ENCODE results near the gene ALPI. TPM values are rescaled to one million over a fixed set of nuclear protein-coding genes. Genes with fewer than 3 reads are reported as not detected.

Gene ALPI
- total and polyA plus RNA-seq, 2 donors (not counting 3 experiments of a cell fraction or from before 2014, with no cell fraction given) = not detected

GRCh38 chr2:232501331-232501771, 45.4 kb downstream of the ALPI start:
- Histone ChIP-seq H3K36me3 (ENCODE audit: control insufficient read depth in 2 of 2, extremely low read depth in 1 of 2, insufficient read depth in 2 of 2, low read length in 2 of 2) (no peaks in the 10 kb centered on the region), H3K9me3 (replicated peaks; ENCODE audit: control insufficient read depth, insufficient read depth, low read length) (no peaks in the 10 kb centered on the region), H3K4me1 (ENCODE audit: control insufficient read depth, extremely low read depth, insufficient read depth, low read length) (no peaks in the 10 kb centered on the region), H3K4me2 (ENCODE audit: insufficient read depth, low read length) (no peak overlapping the region), H3K4me3 (replicated peaks in 1 of 3; ENCODE audit: insufficient read depth in 1 of 3, low read depth in 1 of 3, low read length in 3 of 3) (no peak overlapping the region), H4K20me1 (replicated peaks; ENCODE audit: control insufficient read depth, extremely low read depth, insufficient read depth, low read length) (no peaks in the 10 kb centered on the region), H3K9ac (replicated peaks; ENCODE audit: extremely low read depth, insufficient read depth, low read length) (no peak overlapping the region), H3K27ac (ENCODE audit: insufficient read depth, low read depth, low read length) (no peak overlapping the region), H3K9me1 (replicated peaks; ENCODE audit: control insufficient read depth, extremely low read depth, insufficient read depth, low read length) (no peaks in the 10 kb centered on the region), H3K79me2 (ENCODE audit: control insufficient read depth, insufficient read depth, low read length) (no peaks in the 10 kb centered on the region), H2AFZ (ENCODE audit: low read depth, low read length) (no peak overlapping the region), H3K27me3 (ENCODE audit: control insufficient read depth in 2 of 2, insufficient read depth in 2 of 2, low read length in 2 of 2) (peaks cover 32 to 33% of the 10 kb centered on the region in 2 experiments)
- no TSS peak for BruUV-seq (replicated peaks)
- ChIA-PET CTCF (interaction anchor here (1.1 kb wide), 1 partner anchor 601 kb away, joined by 4 read pairs; no protein-coding TSS in a partner anchor), POLR2A (no interaction called here)
- dilution Hi-C loops (cut with MboI; ENCODE audit: extremely low pct_ligation_motif_present, low sequenced_read_pairs) = no loop called here
- intact Hi-C loops (cut with micrococcal nuclease) = no loop called here
- DNase-seq (ENCODE audit: low read depth, low spot score) (no peak), FAIRE-seq (no peak)
- TF ChIP-seq FOS (IDR thresholded peaks at IDR 0.05; ENCODE audit: borderline replicate concordance, insufficient read depth, low read length) = no peak
- TF ChIP-seq GATA2 (IDR thresholded peaks at IDR 0.05; ENCODE audit: insufficient read depth, insufficient read length, low read depth, low read length) = no peak
- no peak for TF ChIP-seq MYC (IDR thresholded peaks at IDR 0.05; ENCODE audit: low read depth, low read length)
- no peak for TF ChIP-seq MAX (IDR thresholded peaks at IDR 0.05; ENCODE audit: insufficient read depth, insufficient read length)
- no peak for TF ChIP-seq EZH2 (IDR thresholded peaks at IDR 0.05; ENCODE audit: borderline replicate concordance, low read depth, low read length, severe bottlenecking)
- TF ChIP-seq POLR2AphosphoS5 (IDR thresholded peaks at IDR 0.05; ENCODE audit: insufficient read depth, low read depth, low read length) = no peak
- TF ChIP-seq JUN (IDR thresholded peaks at IDR 0.05; ENCODE audit: borderline replicate concordance, insufficient read depth, insufficient read length, low read depth) = no peak
- no peak for TF ChIP-seq POLR2A (IDR thresholded peaks at IDR 0.05; ENCODE audit: low read depth, low read length)
- no peak for TF ChIP-seq CTCF (IDR thresholded peaks at IDR 0.05; ENCODE audit: extremely low read depth in 1 of 2, insufficient read depth in 1 of 2, low read depth in 1 of 2, low read length in 2 of 2)

Measured in endothelial cell of umbilical vein (primary cell).